Mesenchymal stem cell (in vitro differentiated cells and primary cell): ENCODE results near the gene TMEM51.
"Not testable (repeated sequence)": the region's sequence is repeated elsewhere in the genome, so short reads cannot be mapped to it uniquely, and the experiment has no call there.

Experiments used
- DNase-seq: peaks from one replicate; pipeline ENCODE4 v3.0.0-alpha.2; 2013
- H2AFZ ChIP-seq: one replicate; pipeline ENCODE4 v1.6.1; 2013; ENCODE audit warnings: low read depth, mild to moderate bottlenecking, control low read depth, inconsistent platforms, low read length, moderate library complexity
- H2AK5ac ChIP-seq: 2 replicates; pipeline ENCODE4 v1.6.1; 2013; ENCODE audit warnings: low read length, moderate library complexity, mild to moderate bottlenecking, inconsistent platforms; ENCODE audit not compliant: severe bottlenecking
- H2BK120ac ChIP-seq: one replicate; pipeline ENCODE4 v1.6.1; 2013; ENCODE audit warnings: low read depth, mild to moderate bottlenecking, inconsistent platforms, low read length, moderate library complexity
- H2BK12ac ChIP-seq, 2 experiments: one replicate each; pipeline ENCODE4 v1.6.1; 2013; ENCODE audit warnings: inconsistent platforms in 2 of 2, low read length in 2 of 2, mild to moderate bottlenecking in 2 of 2, moderate library complexity in 2 of 2, control low read depth in 1 of 2
- H2BK15ac ChIP-seq: one replicate; pipeline ENCODE4 v1.6.1; 2013; ENCODE audit warnings: mild to moderate bottlenecking, low read depth, inconsistent platforms; ENCODE audit not compliant: poor library complexity, severe bottlenecking
- H2BK5ac ChIP-seq: 2 replicates; pipeline ENCODE4 v1.6.1; 2013; ENCODE audit warnings: low read depth, mild to moderate bottlenecking, low read length, control low read depth, inconsistent platforms; ENCODE audit not compliant: poor library complexity, severe bottlenecking
- H3K14ac ChIP-seq, 2 experiments: one replicate each; pipeline ENCODE4 v1.6.1; 2013; ENCODE audit warnings: inconsistent platforms in 2 of 2, low read length in 2 of 2, control low read depth in 1 of 2, mild to moderate bottlenecking in 1 of 2, moderate library complexity in 1 of 2
- H3K18ac ChIP-seq, 2 experiments: one replicate each; pipeline ENCODE4 v1.6.1; 2013; ENCODE audit warnings: inconsistent platforms in 2 of 2, low read length in 2 of 2, control low read depth in 1 of 2, low read depth in 1 of 2, mild to moderate bottlenecking in 1 of 2
- H3K23ac ChIP-seq, 2 experiments: one replicate each; pipeline ENCODE4 v1.6.1; 2013; ENCODE audit warnings: inconsistent platforms in 2 of 2, low read length in 2 of 2, mild to moderate bottlenecking in 2 of 2, moderate library complexity in 2 of 2, control low read depth in 1 of 2
- H3K27ac ChIP-seq: 2 replicates; pipeline ENCODE4 v1.5.1; 2013; ENCODE audit warnings: mild to moderate bottlenecking, moderate library complexity, low read length, control low read depth, inconsistent platforms; ENCODE audit not compliant: poor library complexity, severe bottlenecking
- H3K27me3 ChIP-seq, 2 experiments: 2 replicates each; pipeline versions ENCODE4 v1.6.1 to v1.7.0; 2013; ENCODE audit warnings: low read length in 2 of 2, mild to moderate bottlenecking in 2 of 2, moderate library complexity in 2 of 2, control low read depth in 1 of 2, inconsistent platforms in 1 of 2; ENCODE audit not compliant: control insufficient read depth in 1 of 2, insufficient read depth in 1 of 2
- H3K36me3 ChIP-seq, 2 experiments: 2 replicates each; pipeline versions ENCODE4 v1.6.1 to v1.7.0; 2013; ENCODE audit warnings: low read length in 2 of 2, control low read depth in 1 of 2, inconsistent platforms in 1 of 2, low read depth in 1 of 2, mild to moderate bottlenecking in 1 of 2; ENCODE audit not compliant: insufficient read depth in 2 of 2, control insufficient read depth in 1 of 2
- H3K4ac ChIP-seq, 2 experiments: one replicate each; pipeline ENCODE4 v1.6.1; 2013; ENCODE audit warnings: inconsistent platforms in 2 of 2, low read length in 2 of 2, mild to moderate bottlenecking in 2 of 2, moderate library complexity in 2 of 2, control low read depth in 1 of 2, low read depth in 1 of 2
- H3K4me1 ChIP-seq: 2 replicates; pipeline ENCODE4 v1.6.1; 2013; ENCODE audit warnings: low read depth, low read length, control low read depth; ENCODE audit not compliant: control insufficient read depth, insufficient read depth
- H3K4me2 ChIP-seq: 2 replicates; pipeline ENCODE4 v1.6.1; 2013; ENCODE audit warnings: low read length, mild to moderate bottlenecking, inconsistent platforms; ENCODE audit not compliant: poor library complexity, severe bottlenecking
- H3K4me3 ChIP-seq, 2 experiments: 2 replicates each; pipeline versions ENCODE4 v1.5.1 to v1.7.0; 2013; ENCODE audit warnings: low read length in 2 of 2, mild to moderate bottlenecking in 2 of 2, control low read depth in 1 of 2, low read depth in 1 of 2; ENCODE audit not compliant: insufficient read depth in 1 of 2
- H3K79me1 ChIP-seq: replicated peaks from 2 replicates; pipeline ENCODE4 v1.6.1; 2013; ENCODE audit warnings: mild to moderate bottlenecking, control low read depth, low read length, inconsistent platforms; ENCODE audit not compliant: poor library complexity, severe bottlenecking
- H3K9ac ChIP-seq: 2 replicates; pipeline ENCODE4 v1.7.0; 2013; ENCODE audit warnings: mild to moderate bottlenecking, low read length, moderate library complexity
- H3K9me3 ChIP-seq: 2 replicates; pipeline ENCODE4 v1.7.0; 2013; ENCODE audit warnings: mild to moderate bottlenecking, low read length; ENCODE audit not compliant: control insufficient read depth
- H4K8ac ChIP-seq: one replicate; pipeline ENCODE4 v1.6.1; 2013; ENCODE audit warnings: inconsistent platforms, mild to moderate bottlenecking, low read length, moderate library complexity
- H4K91ac ChIP-seq: one replicate; pipeline ENCODE4 v1.6.1; 2013; ENCODE audit warnings: mild to moderate bottlenecking, low read length, inconsistent platforms
- WGBS: methylation state at CpG from one replicate; pipeline ENCODE4 v1.1.7; 2013; ENCODE audit warnings: mixed read lengths; 5-methylcytosine and 5-hydroxymethylcytosine counted together

Gene TMEM51

GRCh38 chr1:15132965-15133364 is 20.6 kb upstream of the TMEM51 start:
- Histone ChIP-seq H2BK5ac (no peak overlapping the region), H3K14ac (no peak overlapping the region), H3K9ac (no peak overlapping the region), H2BK120ac (no peak overlapping the region), H3K9me3 (peaks cover 8% of the 10 kb centered on the region), H2BK12ac (no peak overlapping the region), H2AFZ (no peak overlapping the region), H3K4me3 (no peak overlapping the region), H3K27ac (no peak overlapping the region), H3K4ac (no peak overlapping the region), H3K4me1 (peaks cover 4% of the 10 kb centered on the region), H3K4me2 (no peak overlapping the region), H3K36me3 (no peaks in the 10 kb centered on the region), H3K79me1 (no peaks in the 10 kb centered on the region), H2AK5ac (no peak overlapping the region), H4K8ac (no peak overlapping the region), H4K91ac (no peak overlapping the region), H3K18ac (no peak overlapping the region), H3K27me3 (peaks cover 8 to 62% of the 10 kb centered on the region in 2 experiments), H2BK15ac (no peak overlapping the region), H3K23ac (no peak overlapping the region)
- no peak for DNase-seq
- WGBS, result 74% methylated on average over 2 of the region's 2 CpGs

- Histone ChIP-seq H3K36me3 (no peaks in the 10 kb centered on the region), H4K91ac (no peak overlapping the region), H3K9ac (no peak overlapping the region), H2AK5ac (no peak overlapping the region), H3K27me3 (peaks cover 8 to 65% of the 10 kb centered on the region in 2 experiments), H3K79me1 (no peaks in the 10 kb centered on the region), H4K8ac (no peak overlapping the region), H3K18ac (no peak overlapping the region), H2BK15ac (no peak overlapping the region), H2BK120ac (no peak overlapping the region), H3K14ac (no peak overlapping the region), H3K4me2 (no peak overlapping the region), H2AFZ (no peak overlapping the region), H3K27ac (no peak overlapping the region), H3K4me1 (peaks cover 1% of the 10 kb centered on the region), H2BK12ac (no peak overlapping the region), H3K4ac (no peak overlapping the region), H3K9me3 (peaks cover 8% of the 10 kb centered on the region), H3K4me3 (no peak overlapping the region), H3K23ac (no peak overlapping the region), H2BK5ac (no peak overlapping the region)
- 88% methylated on average over 2 of the region's 2 CpGs for WGBS
- no peak for DNase-seq
Observed at GRCh38 chr1:15134285-15134684, 19.3 kb upstream of the TMEM51 start.

DNA sequence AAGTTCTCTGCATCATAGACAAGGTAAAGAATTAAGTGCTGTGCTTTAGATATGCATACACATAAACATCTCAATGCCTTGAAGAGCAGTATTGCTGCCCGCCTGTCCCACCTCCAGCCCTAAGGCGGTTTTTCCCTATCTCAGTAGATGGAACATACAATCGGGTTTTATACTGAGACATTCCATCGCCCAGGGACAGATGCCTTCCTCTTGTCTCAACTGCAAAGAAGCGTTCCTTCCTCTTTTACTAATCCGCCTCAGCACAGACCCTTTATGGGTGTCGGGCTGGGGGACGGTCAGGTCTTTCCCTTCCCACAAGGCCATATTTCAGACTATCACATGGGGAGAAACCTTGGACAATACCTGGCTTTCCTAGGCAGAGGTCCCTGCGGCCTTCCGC is 17.9 kb upstream of the TMEM51 start:
- H2BK15ac ChIP-seq, H3K27ac ChIP-seq, H3K18ac ChIP-seq, H3K4me2 ChIP-seq, H3K14ac ChIP-seq, H4K8ac ChIP-seq, H2BK5ac ChIP-seq, H2BK120ac ChIP-seq, H3K23ac ChIP-seq, H3K9me3 ChIP-seq, H2AFZ ChIP-seq, H3K36me3 ChIP-seq, H3K4me3 ChIP-seq, H2AK5ac ChIP-seq, H4K91ac ChIP-seq, DNase-seq, H3K9ac ChIP-seq, H2BK12ac ChIP-seq, H3K4ac ChIP-seq, H3K79me1 ChIP-seq: not testable (repeated sequence)
- H3K27me3 ChIP-seq, result peaks cover 8 to 60% of the 10 kb centered on the region in 2 experiments
- H3K4me1 ChIP-seq, result peaks cover 10% of the 10 kb centered on the region
- WGBS, result 92% methylated on average over 8 of the region's 10 CpGs

DNA sequence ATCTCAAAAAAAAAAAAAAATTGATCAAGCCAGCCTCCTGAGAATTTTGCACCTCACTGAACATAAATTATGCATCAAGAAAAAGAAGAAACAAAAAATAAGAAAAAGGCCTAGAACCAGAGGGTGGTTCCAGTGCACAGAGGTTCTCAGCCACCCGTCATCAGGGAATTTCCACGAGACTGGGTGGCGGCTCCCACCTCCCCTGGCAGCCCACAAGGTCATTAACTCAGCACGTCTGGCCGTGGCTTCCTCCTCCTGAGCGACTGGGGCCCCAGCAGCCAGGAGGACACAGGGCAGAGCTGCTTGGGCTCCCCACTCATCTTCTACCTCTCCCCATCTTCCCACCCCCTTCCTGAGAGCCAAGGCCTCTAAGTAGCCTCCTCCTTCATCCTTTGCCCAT is 15.7 kb upstream of the TMEM51 start:
- Histone ChIP-seq H3K27me3 (peaks cover 8 to 55% of the 10 kb centered on the region in 2 experiments), H4K8ac (no peak overlapping the region), H3K27ac (no peak overlapping the region), H2BK15ac (no peak overlapping the region), H3K9ac (no peak overlapping the region), H3K79me1 (no peaks in the 10 kb centered on the region), H3K4me2 (no peak overlapping the region), H2BK5ac (no peak overlapping the region), H2AK5ac (no peak overlapping the region), H3K4ac (no peak overlapping the region), H3K9me3 (peaks cover 4% of the 10 kb centered on the region), H4K91ac (no peak overlapping the region), H2BK120ac (no peak overlapping the region), H2AFZ (no peak overlapping the region), H3K4me3 (no peak overlapping the region), H3K4me1 (peaks cover 12% of the 10 kb centered on the region), H2BK12ac (no peak overlapping the region), H3K18ac (no peak overlapping the region), H3K36me3 (no peaks in the 10 kb centered on the region), H3K23ac (peak overlapping the region in 1 of 2 experiments; percentile 89), H3K14ac (peak overlapping the region in 1 of 2 experiments; percentile 6)
- 66% methylated on average over 6 of the region's 6 CpGs for WGBS
- DNase-seq, result no peak
